Measurements from ENCODE around the gene NID1. TPM values are rescaled to one million over a fixed set of nuclear protein-coding genes. Genes with fewer than 3 reads are reported as not detected.

NID1 gene
- total RNA-seq, 2 donors from 2014 or later = 28.5 to 58.0 TPM

DNA sequence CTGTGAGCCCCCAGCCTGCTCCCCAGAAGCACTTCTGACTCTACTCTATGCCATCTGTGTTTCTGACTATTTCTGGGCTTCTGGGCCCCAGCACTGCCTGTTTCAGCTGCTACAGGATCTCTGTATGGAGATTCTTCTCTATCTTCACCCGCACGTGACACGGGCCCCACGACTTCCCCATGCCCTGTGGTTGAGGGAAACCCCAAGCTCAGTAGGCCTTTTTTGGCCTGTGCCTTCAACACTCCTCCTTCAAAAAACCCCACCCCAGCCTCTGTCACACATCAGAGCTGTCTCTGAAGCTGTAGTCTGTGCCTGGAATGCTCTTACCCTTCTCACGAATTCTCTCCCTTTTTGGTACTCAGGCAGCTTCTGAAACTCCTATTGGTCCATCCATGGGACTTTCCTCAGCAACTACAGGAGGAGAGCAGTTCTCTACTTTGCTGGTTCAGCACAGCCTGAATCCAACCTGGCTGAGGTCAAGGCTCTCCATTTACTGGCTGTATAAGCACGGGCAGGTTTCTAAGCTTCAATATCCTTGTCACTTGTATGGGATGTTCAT lies 2.0 kb upstream of the NID1 start:
- intact Hi-C loops (cut with DNase I) = no loop called here
- Histone ChIP-seq H3K27ac (peak overlapping the region in 1 of 4 donors; percentile 34), H3K4me1 (peaks cover 21% of the 10 kb centered on the region), H3K9me3 (no peaks in the 10 kb centered on the region), H3K36me3 (replicated peaks in 1 of 2; ENCODE audit: insufficient read depth in 1 of 2, low read depth in 2 of 2) (no peaks in the 10 kb centered on the region), H3K27me3 (no peaks in the 10 kb centered on the region), H3K4me3 (no peak overlapping the region)
- TF ChIP-seq, protein P1, sequence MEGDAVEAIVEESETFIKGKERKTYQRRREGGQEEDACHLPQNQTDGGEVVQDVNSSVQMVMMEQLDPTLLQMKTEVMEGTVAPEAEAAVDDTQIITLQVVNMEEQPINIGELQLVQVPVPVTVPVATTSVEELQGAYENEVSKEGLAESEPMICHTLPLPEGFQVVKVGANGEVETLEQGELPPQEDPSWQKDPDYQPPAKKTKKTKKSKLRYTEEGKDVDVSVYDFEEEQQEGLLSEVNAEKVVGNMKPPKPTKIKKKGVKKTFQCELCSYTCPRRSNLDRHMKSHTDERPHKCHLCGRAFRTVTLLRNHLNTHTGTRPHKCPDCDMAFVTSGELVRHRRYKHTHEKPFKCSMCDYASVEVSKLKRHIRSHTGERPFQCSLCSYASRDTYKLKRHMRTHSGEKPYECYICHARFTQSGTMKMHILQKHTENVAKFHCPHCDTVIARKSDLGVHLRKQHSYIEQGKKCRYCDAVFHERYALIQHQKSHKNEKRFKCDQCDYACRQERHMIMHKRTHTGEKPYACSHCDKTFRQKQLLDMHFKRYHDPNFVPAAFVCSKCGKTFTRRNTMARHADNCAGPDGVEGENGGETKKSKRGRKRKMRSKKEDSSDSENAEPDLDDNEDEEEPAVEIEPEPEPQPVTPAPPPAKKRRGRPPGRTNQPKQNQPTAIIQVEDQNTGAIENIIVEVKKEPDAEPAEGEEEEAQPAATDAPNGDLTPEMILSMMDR (IDR thresholded peaks at IDR 0.05) = no peak
- TF ChIP-seq POLR2A (IDR thresholded peaks at IDR 0.05) = no peak
- peak in 2 of 4 donors; percentile 17 to 52 for DNase-seq
- WGBS, 2 donors = 75 to 84% methylated on average over 6 of the region's 6 CpGs
- no peak for ATAC-seq

DNA sequence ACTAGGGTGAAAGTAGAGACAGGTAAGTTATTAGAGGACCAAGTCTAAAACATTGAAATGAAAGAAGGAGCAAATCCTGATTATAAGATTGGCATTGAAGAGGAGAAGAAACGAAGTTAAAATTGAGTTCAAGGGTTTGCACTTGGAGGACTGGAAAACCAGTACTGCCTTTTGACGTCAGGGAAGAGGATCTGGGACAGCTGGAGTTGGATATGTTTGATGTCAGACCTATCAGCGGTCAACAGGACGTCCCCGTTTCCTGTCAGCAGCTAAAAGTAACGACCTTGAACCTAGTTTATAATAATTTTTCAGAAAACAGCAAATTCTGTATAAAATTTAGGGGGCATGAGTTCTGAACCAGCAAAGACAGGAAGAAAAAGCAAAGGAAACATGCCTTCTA lies 1.2 kb upstream of the NID1 start:
- no peak overlapping the region for H3K4me3 ChIP-seq
- H3K27me3 ChIP-seq = no peaks in the 10 kb centered on the region
- no peaks in the 10 kb centered on the region for H3K9me3 ChIP-seq
- 64 to 70% methylated on average over 6 of the region's 6 CpGs for WGBS, 2 donors
- TF ChIP-seq POLR2A (IDR thresholded peaks at IDR 0.05) = no peak
- TF ChIP-seq, protein P1 (IDR thresholded peaks at IDR 0.05) = no peak
- H3K4me1 ChIP-seq = peaks cover 21% of the 10 kb centered on the region
- ATAC-seq (no peak), DNase-seq (no peak)
- H3K36me3 ChIP-seq (replicated peaks in 1 of 2; ENCODE audit: insufficient read depth in 1 of 2, low read depth in 2 of 2) = no peaks in the 10 kb centered on the region
- intact Hi-C loops (cut with DNase I) = no loop called here
- H3K27ac ChIP-seq = peak overlapping the region in 1 of 4 donors; percentile 45

DNA sequence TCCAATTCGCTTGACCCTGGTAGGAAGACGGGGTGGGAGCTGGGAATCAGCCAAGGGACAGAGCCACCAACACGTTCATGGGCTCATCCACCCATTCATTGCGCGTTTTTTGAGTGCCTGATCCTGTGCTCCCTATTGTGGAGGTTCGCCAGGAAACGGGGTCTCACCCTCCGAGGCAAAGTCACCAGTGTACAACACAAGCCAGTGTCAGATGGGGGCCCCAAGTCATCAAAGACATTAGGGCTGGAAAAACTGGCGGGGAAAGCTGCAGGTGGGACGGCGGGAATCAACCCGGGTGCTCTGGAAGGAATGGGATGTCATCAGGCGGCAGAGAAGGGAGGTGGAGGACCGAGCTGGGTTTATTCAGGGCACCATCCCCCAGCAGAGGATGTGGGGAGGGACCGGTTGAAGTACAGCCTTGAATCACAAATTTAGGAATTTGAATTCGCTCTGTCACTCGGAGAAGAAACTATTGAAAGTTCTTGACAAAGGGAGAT lies 667 bp upstream of the NID1 start:
- no peak for ATAC-seq
- H3K27me3 ChIP-seq = no peaks in the 10 kb centered on the region
- peaks cover 21% of the 10 kb centered on the region for H3K4me1 ChIP-seq
- H3K36me3 ChIP-seq (replicated peaks in 1 of 2; ENCODE audit: insufficient read depth in 1 of 2, low read depth in 2 of 2) = no peaks in the 10 kb centered on the region
- no peak for DNase-seq
- H3K9me3 ChIP-seq = no peaks in the 10 kb centered on the region
- 30 to 44% methylated on average over 12 to 17 of the region's 17 CpGs for WGBS, 2 donors
- no peak for TF ChIP-seq POLR2A (IDR thresholded peaks at IDR 0.05)
- TF ChIP-seq, protein P1 (IDR thresholded peaks at IDR 0.05) = no peak
- peak overlapping the region in 2 of 4 donors; percentile 45 to 63 for H3K27ac ChIP-seq
- H3K4me3 ChIP-seq = peak overlapping the region in 1 of 2 donors; percentile 43
- intact Hi-C loops (cut with DNase I) = no loop called here

DNA sequence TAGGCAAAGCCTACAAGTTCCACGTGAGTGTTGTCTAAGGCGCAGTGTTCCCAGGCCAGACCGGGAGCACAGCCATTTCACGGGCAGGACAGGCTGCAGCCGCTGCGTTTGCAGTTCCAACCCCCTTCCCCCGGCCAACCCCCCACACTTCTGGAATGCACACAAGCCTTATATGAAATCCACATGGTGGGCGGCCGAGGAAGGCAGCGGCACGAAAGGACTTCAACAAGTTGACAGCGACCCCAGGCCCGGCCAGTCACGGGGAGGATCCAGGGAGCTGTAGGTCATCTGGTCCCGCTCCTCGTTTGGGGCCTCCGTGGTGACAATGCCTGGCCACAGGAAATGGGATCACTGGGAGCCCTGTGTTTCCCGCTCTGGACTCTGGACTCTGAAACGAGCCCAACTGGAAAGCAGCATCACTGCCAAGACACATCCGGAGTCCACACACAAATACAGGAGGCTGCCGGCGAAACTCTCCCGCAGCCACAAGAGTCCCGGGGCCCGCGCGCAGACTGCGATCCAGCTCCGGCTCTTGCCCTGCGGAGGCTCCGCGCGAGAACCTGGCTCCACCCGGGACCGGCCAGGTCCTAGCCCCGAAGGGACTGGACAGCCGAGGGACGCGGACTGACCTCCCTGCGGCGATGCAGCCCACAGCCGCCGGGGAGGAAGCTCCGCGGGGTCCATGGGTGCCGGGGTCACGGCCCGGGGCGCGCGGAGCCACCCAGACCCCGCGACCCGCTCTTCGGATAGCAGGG lies 794 bp downstream of the NID1 start:
- TF ChIP-seq, protein P1 (IDR thresholded peaks at IDR 0.05) = no peak
- TF ChIP-seq POLR2A (IDR thresholded peaks at IDR 0.05) = peak in 2 of 3 donors; percentile 36 to 37

More for the DNA sequence above, 794 bp downstream of the NID1 start:
- intact Hi-C loops (cut with DNase I) = no loop called here
- H3K4me1 ChIP-seq = peaks cover 21% of the 10 kb centered on the region
- ATAC-seq (peak; percentile 61), DNase-seq (peak; percentile 56 to 78 (median 72))
- no peaks in the 10 kb centered on the region for H3K36me3 ChIP-seq (replicated peaks in 1 of 2; ENCODE audit: insufficient read depth in 1 of 2, low read depth in 2 of 2)
- 8 to 40% methylated on average over 1 to 42 of the region's 55 CpGs for WGBS, 2 donors
- H3K27ac ChIP-seq = peak overlapping the region; percentile 28 to 71 (median 59)
- H3K4me3 ChIP-seq = peak overlapping the region; percentile 22 to 43
- H3K9me3 ChIP-seq = no peaks in the 10 kb centered on the region
- H3K27me3 ChIP-seq = no peaks in the 10 kb centered on the region
